HK-2 (cell line): ENCODE measurements around the gene GPSM1.
A peak's percentile ranks its signal among the peaks of the same experiment; 100 is the strongest.
"Not testable (repeated sequence)": the region's sequence is repeated elsewhere in the genome, so short reads cannot be mapped to it uniquely, and the experiment has no call there.

Source experiments
- DNase-seq: peaks from one replicate; pipeline ENCODE4 v3.0.0-alpha.2; 2018; ENCODE audit not compliant: unreplicated experiment

GPSM1 gene

DNA sequence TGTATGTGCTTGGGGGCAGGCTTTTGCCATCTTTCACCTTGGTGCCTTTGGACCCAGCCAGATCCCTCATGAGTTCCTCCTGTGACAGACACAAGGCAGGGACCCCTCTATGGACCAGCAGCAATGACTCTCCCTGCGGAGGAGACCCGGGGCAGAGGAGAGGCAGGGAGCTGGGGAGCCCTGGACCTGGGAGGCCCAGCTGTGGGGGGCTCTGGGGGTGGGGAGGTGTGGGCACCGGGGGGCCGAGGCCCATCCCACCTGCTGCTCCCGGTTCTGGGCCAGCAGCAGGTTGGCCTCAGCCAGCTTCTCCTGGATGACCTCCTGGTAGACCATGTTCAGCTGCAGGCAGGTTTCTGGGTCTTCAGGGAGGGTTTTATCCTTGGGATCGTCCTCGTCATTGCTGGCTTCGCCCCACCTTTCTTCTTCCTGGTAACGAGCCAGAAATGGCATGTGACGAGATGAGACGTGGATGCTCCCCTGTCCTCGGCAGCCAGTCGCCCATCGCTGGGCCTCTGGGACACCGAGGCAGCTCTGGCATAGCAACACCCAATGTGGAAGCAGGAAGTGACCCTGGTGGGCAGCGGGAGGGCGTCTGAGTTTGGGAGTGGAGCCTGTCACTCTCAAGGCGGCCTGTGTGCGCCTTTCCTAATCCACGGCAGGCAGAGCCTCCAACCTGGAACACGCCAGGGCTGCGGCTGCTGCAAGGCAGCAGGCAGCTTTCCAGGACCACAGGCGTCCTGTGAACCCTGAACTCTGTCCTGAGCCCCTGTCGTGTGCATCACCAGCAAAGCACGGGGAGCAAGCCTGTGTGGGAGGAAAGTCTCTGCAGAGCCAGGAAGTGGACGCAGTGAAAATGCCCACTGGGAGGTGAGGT lies 68.2 kb downstream of the GPSM1 start:
- no peak for DNase-seq

DNA sequence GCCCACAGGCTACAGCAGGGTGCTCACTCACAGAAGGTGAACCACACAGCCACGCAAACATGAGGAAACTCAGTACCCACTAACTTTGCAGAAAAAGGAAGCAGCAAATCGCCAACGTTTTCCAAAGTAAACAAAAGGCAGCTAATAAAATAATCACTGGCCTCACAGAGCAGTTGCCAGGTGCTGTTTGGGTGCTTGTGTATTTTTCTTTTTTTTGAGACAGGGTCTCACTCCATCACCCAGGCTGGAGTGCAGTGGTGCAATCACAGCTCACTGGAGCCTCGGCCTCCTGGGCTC lies 68.8 kb downstream of the GPSM1 start:
- no peak for DNase-seq

DNA sequence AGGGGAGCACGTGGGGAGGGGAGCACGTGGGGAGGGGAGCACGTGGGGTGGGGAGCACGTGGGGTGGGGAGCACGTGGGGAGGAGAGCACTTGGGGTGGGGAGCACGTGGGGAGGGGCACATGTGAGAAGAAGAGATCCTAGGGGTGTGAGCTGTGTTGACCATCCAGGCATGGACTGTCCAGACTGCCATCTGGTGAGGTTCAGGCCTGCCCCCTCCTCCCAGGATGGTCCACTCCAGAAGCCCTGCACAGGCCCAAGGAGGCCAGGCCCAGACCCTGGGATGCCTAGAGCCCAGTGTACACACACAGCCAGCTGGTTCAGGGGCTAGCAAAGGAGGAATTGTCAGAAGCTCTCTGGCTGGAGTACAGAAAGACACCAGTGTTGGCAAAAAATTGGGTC lies 70.3 kb downstream of the GPSM1 start:
- DNase-seq = no peak

DNA sequence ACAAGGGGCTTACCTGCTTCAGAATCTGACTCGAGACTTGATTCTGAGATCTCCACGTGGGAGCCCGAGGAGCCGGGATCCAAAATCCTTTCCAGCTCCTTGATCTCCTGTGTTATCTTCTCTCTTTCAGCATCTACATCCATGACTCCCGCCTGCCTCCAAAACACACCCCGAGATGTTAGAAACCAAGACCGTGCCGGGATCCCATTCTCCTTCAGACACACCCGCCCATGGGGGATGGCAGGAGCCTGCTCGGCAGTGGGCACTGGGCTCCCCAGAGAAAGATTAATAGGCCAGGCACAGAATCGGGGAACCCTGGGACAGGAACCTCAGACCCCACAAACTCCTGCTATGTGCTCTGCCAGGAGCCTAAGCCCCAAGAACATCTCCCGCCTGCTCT lies 70.9 kb downstream of the GPSM1 start:
- no peak for DNase-seq

DNA sequence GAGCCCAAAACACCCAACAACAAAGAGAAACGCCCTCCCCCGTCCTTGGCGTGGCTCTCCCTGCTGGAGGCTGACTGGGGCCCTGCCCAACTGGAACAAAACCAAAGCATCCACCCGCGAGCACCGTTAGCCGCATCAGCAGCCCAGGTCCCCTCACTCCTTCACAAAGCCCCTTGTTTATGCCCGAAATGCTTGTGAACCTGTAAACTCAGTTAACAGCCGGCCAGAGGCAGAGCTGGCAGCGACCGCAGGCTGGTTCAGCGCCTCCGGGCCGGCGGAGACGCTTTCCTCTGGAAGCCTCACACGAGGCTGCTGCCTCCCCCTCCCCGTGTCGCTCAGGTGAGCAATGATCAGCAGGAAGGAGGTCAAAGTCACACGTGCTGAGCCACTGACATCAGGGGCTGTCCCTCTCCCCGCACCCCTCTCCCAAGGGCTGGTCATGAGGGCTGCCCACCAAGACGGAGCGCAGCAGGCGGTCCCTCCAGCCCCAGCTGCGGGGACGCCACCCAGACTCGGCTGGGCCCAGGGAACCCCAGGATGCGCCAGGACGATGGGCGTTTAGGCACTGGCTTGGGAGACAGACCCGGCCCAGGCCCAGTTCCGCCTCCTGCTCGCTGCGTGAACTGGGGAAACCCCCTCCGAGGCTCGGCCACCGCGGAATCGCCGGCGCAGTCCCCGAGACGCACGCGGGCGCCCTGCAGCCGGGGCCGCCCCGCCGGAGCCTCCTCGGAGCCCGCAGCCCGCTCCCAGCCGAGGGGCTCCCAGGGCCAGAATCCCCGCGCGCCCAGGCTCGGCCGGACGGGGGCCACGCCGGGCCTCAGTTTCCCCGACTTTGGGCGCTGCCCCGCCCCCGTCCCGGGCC lies 72.1 kb downstream of the GPSM1 start:
- DNase-seq = peak; percentile 42

DNA sequence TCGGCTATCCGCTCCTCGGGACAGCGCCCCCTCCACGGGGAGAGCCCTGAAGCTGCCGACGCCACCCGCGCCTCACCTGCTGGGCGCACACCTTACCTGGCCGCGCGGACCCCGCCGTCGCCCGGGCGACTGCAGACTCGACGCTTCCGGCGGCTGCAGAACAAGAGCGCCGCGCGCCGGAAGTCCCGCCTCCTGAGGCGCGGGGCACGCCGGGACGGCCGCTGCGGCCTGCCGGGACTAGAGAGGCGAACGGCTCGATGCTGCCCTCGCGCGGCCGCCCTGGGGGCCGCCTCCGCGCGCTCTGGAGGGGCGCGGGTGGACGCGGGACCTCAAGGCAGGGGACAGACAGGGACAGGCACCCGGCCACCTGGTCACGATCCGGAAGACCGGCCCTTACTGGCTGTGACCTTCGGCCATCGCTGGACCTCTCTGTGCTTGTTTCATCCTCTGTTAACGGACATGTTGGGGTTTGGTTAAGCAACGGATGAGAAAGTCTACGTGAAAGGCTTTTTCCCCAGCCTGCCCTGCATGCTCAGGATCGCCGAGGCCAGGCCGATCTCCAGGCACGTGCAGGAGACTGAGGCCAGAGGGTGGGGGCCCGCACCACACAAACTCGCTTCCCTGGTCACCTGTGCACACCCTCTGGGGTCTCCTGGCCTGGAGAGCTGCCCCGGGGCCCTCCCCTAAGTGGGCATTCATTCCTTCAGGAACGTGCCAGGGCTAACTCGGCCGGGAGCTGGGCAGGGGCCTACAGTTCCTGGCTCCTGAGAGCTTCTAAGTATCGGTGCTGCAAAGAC lies 72.9 kb downstream of the GPSM1 start, which contains the start of gene SNAPC4:
Gene SNAPC4 (minus strand): TSS at position 133 of the 797 bp plus-strand sequence. CDS start 1,742 bp downstream, outside the sequence.
- peak; percentile 87 for DNase-seq

DNA sequence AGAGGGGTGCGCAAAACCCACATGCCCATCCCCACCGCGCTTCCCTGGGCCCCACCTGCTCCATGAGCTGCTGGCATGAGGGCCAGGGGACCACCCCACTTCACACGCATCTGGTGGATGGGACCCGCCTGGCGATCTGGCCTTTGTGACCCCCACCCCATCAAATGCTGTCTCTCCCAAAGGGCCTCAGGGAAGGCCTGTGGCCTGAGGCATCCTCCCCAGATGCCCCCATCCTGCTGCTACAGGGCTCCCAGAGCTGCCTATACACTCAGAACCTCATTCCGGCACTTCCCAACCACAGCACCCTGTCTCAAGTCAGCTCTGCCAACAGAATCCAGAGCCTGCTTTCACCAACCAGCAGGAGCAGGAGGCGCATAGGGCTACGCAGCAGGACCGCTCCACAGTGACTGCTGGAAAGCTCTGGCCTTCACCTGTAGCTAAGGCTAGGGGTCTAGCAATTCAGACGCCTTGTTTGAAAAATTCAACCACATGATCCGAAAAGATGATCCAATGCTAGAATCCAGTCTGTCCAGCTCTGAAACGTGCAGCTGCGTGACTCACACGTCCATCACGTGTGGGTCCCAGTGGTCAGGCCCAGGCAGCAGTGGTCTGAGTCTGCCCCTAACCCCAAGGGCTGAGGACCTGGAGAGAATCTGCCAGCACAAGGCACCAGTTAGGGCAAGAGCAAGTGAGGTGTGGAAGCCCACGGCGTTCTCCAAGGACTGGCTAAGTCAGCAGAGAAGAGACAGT lies 74.0 kb downstream of the GPSM1 start:
- no peak for DNase-seq

DNA sequence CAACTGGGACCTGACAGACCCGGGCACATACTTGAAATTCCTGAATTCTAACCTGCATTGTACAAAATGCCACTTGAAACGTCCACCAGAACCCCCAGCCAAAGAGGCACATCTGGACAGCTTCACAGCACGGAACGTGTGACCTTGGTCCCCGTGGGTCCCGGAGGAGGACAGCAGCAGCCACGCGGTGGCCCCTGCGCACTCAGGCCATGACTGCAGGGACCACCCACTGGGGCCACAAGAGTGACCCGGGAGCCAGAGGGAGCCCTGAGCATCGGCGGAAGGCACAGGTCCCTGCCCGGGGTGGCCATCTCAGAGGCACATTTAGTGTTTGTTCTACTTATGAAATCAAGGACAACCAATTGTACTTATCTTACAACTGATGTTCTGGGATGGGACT lies 74.7 kb downstream of the GPSM1 start:
- no peak for DNase-seq

DNA sequence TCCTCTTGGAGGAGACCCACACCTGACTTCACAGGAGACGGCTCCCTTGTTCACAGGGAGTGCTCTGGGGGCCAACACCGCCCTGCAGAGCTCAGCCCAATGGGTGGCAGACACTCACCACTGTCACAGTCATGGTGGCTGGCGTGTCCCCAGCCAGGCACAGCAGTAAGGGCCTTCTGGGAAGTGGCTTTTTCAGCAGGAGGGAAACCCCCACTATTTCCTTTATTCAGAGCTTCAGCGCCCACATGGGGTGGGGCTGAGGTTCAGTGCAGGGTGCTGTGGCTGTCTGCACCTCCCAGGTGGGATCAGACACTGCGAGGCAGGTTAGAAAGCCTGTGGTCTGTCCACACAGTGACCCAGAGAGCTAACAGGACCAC lies 76.2 kb downstream of the GPSM1 start:
- DNase-seq = no peak

DNA sequence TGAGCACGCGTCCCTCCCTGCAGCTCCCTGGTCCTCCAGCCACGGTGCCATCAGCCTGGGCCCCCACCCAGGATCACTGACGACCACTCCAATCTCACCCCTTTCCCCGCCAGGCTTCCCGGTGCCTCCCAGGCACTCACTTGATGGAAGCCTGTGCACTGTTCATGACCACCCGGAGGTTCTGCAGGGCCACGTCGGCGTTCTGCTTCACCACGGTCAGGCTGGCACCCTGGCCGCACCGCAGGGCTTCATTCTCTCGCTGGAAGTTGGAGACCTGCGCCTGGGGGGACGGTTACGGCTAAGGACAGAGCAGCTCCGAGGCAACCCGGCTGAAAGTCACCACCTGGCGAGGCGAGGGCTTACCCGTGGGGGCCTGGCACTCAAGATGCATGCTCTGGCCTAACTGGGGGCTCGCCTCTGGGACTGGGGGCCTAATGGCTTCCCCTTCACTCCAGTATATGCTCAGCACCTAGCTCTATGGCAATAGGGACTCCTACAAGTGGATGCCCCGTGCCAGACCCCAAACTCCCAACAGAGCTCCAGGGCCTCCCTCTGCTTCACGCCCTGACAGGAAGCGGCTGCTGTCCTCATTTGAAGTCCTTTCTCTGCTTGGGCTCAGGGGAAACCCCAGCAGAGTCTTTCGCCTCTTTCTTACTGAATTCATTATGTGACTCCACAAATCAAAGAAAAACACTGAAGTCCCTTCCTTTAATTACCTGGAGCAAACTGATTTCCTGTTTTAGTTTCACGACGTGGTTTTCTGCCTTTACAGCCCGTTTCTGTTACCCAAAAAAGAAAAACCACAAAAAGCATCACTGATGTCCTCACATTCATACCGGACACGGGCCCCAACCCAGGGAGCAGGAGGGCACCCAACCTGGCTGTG lies 76.8 kb downstream of the GPSM1 start:
- no peak for DNase-seq

DNA sequence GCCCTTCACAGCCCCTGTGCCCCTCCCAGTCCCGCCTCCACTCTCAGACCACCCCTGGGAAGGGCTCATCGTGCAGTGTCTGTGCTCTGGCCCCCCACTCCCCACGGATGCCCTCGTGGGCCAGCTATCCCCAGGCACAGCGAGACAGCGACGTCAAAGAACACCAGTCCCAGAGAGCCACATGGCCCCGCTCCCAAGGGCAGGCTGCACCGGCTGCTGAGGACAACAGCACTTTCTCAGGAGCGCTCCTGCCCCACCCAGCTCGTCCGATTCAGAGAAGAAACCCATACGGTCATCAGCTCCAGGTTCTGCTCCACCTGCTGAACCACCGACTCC lies 77.4 kb downstream of the GPSM1 start:
- no peak for DNase-seq

DNA sequence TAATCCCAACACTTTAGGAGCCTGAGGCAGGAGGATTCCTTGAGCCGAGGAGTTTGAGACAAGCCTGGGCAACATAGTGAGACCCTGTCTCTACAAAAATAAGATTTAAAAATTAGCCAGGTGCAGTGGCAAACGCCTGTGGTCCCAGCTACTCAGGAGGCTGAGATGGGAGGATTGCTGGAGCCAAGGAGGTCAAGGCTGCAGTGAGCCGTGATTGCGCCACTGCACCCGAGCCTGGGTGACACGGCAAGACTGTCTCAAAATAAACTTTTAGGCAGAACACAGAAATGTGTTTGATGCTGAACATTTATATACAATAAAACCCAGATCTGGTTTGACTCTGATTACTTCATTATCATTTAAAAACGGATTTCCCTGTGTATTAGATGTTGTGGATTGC lies 78.1 kb downstream of the GPSM1 start:
- DNase-seq = no peak

DNA sequence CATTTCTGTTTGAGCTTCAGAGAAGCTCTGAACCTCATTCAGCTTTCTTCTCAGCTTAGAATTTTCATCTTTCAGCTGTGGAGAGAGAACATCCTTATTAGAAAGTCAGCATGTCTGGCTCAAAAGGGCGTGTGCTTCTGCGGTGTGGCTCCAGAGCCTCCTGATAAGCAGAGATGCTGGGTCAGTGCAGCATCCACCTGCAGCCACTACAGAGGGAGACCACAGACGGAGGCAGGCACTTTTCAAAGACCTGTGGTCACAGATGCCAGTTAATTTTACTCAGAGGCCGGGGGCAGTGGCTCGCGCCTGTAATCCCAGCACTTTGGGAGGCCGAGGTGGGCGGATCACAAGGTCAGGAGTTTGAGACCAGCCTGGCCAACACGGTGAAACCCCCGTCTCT lies 78.6 kb downstream of the GPSM1 start:
- DNase-seq = not testable (repeated sequence)

DNA sequence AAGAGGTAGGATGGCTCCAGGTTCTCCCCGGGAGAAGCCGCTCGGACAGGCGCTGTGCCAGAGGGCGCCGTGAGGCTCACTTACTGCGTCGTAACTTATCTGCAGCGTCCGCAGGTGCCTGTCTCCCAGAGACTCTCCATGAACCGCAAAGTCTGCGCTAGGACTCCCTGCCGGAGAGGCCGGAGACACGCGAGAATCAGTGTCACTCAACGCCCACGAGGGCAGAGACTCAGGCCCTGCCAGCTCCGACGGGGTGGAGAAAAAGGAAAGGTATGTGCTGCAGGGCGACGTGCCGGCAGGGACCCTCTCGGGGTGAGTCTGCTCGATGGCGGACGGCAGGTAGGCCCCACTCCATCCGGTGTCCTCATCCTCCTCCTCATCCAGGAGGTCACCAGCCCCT lies 79.7 kb downstream of the GPSM1 start:
- DNase-seq = not testable (repeated sequence)

DNA sequence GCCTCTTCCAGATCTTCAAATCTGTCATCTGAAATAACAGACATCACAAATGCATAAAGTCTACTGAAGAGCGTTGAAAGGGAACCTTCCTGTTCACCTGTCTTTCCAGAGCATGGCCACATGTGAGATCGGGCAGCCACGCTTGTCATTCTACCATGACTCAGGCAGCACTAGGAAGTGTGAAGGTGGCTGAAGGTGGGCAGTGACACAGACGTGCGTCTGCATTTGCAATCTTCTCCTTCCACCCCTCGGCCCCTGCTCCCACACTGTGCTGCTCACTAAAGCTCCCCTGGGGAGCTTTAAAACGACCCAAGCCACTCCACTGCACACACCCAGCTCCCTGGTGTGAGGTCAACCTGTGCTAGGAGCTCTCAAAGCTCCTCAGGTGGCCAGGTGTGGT lies 80.6 kb downstream of the GPSM1 start:
- no peak for DNase-seq
